DOHH2 (cell line): Measurements from ENCODE around the gene HMGCL.

ENCODE experiments used
- EZH2phosphoT487 ChIP-seq: fragments of 200-600 bp; sonication (generic); IDR thresholded peaks from 2 replicates; pipeline ENCODE4 v1.6.1; 2017; ENCODE audit warnings: borderline replicate concordance, mild to moderate bottlenecking, antibody characterized with exemption, low read length, moderate library complexity, mixed read lengths
- TF ChIP-seq, protein P1 (sequence below): fragments of 200-600 bp; sonication (generic); IDR thresholded peaks from one replicate; pipeline ENCODE4 v1.5.1; 2014; ENCODE audit warnings: antibody characterized with exemption, mild to moderate bottlenecking, low read depth, low read length; ENCODE audit not compliant: poor library complexity, severe bottlenecking

DNA sequence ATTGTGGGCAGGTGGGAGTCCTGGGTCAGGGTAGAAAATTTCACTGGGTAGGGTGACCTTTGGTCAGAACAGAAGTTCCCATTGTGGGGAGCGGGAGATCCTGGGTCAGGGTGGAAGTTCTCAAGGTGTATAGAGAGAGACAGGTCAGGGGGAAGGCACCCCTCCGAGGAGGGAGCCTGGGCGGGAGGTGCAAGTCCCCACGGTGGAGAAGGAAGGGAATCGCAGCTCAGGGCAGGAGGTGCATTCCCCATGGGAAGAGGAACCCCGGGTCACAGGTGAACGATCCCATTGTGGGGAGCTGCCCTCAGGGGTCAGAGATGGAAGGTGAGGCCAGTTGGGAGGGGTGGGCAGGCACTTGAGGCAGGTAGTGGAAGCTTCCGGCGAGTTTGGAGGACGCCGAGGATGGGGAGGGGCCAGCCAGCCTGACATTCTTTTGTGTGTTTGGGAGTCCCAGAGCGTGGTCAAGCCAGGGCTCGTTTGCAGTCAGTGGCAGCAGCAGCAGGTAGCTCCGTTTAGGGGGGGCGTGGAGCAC lies 33.6 kb downstream of the HMGCL start:
- TF ChIP-seq, protein P1, sequence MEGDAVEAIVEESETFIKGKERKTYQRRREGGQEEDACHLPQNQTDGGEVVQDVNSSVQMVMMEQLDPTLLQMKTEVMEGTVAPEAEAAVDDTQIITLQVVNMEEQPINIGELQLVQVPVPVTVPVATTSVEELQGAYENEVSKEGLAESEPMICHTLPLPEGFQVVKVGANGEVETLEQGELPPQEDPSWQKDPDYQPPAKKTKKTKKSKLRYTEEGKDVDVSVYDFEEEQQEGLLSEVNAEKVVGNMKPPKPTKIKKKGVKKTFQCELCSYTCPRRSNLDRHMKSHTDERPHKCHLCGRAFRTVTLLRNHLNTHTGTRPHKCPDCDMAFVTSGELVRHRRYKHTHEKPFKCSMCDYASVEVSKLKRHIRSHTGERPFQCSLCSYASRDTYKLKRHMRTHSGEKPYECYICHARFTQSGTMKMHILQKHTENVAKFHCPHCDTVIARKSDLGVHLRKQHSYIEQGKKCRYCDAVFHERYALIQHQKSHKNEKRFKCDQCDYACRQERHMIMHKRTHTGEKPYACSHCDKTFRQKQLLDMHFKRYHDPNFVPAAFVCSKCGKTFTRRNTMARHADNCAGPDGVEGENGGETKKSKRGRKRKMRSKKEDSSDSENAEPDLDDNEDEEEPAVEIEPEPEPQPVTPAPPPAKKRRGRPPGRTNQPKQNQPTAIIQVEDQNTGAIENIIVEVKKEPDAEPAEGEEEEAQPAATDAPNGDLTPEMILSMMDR: no peak
- TF ChIP-seq EZH2phosphoT487: no peak
